DMS 273 treated with DMSO at 0.1 percent for 48 hours (cell line): Measurements from ENCODE around the gene SIGLEC11.
"Not testable (repeated sequence)": the region's sequence is repeated elsewhere in the genome, so short reads cannot be mapped to it uniquely, and the experiment has no call there.

Source experiments
- DNase-seq: peaks from one replicate; lab custom pipeline; 2025; lab: John Stamatoyannopoulos, UW

Gene SIGLEC11

DNA sequence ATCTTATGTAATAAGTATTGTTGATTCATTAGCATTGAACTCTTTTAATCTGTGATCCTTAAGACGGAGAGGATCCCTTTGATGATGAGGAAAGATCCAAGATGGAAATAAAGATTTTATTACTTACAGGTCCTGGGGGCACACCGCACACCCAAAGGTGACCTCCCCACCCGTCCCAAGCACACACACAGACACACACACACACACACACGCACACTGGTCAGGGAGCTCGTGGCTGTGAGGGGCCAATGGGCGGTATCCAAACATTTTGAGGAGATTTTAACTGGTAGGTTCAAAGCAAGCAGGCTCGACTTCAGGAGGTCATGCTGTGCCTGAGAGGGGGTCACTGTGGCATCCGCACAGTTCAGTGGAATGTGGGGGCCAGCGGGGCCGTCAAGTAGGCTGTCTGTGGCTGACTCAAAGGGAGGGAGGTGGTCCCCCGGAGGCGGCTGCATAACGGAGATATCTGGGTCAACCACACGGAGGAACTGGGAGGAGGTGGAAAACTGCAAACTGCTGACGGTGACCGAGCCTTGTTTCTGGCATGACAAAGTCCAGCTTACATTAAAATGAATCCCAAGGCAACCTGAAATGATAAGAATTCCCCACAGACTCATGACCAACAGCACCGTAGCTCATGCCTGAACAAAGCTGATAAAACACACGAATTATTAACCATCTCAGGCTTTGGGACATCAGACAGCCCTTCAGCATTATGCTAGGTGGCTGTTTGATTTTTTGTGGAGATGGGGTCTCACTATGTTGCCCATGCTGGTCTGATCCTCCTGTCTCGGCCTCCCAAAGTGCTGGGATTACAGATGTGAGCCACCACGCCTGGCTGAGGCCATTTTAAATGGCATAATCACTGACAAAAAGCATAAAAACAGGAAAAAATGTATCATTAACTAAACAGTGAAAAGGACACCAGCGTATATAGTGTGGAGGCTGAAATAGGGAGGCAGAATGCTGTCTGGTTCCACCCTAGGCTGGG, 20.9 kb upstream of the SIGLEC11 start:
- no peak for DNase-seq

DNA sequence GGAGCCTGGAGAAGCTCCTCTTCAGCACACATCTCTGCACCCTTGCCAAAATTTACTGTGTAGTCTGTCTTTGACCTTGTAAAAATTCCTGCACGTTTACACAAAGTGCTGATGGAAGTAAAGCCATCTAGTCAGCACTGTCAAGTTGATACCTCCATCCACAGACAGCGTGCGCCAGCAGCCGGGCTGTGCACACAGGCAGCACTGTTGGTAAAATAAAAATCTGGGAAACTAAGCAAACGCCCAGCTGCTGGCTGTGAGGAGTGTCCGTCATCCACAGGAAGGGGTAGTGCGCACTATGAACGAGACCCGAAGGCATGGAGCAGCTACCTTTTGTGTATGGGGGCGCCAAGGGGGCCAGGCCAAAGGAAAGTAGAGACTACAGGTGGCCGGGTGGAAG, 17.4 kb upstream of the SIGLEC11 start:
- no peak for DNase-seq

DNA sequence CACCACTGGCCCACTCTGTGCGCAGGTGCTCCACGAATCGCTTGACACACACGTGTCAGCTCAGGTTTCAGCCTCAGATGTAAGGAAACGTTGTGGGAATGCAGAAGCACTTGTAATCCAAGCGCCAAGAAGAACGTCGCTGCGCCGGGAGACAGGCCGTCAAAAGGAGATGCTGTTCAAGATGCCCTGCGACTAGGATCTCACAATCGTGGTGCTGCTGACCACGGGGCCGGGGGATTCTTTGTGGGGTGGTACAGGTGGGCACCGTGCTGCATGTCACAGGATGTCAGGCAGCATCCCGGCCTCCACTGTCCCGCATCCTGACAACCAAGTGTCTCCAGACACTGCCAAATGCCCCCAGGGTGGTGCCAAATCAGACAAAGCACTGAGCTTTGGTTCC, 16.9 kb upstream of the SIGLEC11 start:
- DNase-seq: no peak

DNA sequence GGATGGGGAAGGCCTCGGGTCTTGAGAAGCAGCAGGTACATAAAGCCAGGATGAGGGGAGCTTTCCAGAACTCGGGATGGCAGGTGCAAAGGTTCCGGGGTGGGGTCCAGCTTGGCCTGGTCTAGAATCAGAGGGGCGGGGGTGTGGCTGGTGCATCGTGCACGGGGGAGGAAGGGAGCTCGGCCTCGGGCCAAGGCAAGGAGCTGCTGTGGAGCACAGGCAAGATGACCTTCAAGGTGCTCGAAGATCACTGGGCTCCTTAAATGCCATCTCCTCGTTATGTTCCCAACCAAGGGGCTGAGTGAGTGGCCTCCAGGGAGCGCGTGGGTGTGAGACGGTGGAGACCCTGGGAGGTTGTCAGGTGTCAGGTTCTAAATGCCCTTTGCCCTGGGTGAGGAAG, 16.1 kb upstream of the SIGLEC11 start:
- no peak for DNase-seq

DNA sequence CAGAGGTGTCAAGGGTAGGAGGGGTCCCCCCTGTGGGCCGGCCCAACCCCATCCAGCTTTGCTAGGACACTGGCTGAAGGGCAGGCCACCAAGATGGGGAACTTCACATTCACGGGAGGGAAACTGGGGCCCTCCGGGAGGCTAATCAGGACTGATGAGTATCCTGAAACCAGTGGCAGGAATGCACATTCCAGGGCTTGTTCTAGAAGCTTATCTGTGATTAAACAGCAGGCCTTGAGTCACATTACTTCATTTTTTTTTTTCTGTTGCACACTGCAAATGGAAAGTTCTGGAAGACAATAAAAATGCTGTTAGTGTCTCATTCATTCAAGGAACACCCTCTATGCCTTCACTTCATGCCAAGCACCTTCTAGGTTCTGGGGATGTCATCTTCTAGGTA, 15.5 kb upstream of the SIGLEC11 start:
- DNase-seq: no peak

DNA sequence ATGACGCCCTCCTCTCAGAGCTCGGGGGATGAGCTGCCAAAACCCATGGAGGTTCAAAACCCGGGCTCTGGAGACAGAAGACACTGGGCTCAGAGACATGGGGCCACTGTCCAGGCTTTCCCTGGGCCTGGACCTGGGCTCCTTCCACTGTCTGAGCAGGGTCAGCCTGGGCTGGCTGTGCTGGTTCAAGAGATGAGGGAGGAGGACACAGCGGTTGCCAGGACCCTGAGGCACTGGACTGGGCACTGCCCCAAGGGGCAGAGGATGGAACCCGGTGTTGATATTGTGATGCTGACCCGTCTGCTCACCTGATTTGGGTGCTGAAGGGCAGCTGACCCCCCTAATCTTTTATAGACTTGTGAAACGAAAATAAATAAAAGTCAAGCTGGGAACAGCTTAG, 14.1 kb upstream of the SIGLEC11 start:
- no peak for DNase-seq

DNA sequence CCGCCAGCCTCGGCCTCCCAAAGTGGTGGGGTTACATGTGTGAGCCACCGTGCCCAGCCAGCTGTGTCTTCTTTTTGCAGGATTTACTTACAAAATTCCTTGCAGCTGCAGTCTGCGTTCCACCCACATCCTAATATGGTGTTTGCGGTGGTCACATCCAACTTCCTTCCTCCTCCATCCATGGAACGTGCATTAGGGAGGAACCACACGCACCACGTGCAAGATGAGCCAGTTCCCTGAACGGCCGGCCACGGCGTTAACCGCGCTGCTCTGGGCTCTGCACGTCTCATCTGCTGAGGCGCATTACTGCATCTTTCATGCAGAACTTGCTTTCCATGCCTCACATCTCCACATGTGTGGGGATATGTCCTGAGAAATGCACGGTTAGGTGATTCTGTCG, 13.0 kb upstream of the SIGLEC11 start:
- no peak for DNase-seq

DNA sequence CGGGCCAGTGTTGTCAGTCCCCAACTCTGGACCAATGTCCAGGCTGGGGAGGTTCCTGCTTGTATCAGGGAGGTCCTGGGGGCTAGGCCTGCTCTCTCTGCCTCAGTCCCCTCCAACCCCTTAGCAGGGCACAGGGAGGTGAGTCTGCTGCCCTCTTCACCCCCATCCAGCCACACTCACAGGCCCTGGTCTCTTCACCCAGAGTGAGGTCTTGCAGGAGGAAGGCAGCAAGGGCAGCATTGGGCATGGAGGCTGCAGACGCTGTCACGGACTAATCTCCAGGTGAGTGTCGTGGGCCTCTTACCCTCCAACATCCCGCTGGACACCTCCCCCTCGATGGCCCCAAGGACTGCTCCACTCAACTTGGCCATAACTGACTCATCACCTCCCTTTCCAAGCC, 11.9 kb upstream of the SIGLEC11 start:
- DNase-seq: no peak

DNA sequence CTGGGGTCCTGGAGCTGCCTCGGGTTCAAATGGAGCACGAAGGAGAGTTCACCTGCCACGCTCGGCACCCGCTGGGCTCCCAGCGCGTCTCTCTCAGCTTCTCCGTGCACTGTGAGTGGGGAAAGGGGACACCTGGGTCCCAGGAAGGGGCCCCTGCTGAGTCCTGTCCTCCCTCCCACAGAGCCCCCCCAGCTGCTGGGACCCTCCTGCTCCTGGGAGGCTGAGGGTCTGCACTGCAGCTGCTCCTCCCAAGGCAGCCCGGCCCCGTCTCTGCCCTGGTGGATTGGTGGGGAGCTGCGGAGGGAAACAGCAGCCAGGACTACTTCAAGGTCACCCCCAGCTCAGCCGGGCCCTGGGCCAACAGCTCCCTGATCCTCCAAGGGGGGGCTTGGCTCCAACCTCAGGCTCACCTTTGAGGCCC, 11.0 kb upstream of the SIGLEC11 start:
- no peak for DNase-seq

DNA sequence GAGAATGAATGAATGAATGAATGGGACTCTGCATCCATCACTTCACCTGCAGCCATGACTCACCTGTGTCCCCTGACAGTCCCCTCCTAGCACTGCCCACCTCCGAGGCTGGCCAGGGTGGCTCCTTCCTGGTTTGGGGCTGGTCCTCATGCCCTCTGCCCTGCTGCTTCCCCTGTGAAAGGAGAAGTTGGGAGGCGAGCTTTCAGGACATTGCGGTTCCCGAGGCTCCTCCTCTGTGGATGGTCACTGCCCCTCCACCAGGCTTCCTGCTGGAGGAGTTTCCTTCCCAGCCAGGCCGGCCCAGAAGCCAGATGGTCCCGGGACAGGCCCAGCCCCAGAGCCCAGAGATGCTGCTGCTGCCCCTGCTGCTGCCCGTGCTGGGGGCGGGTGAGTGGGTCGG, 8.4 kb upstream of the SIGLEC11 start:
- not testable (repeated sequence) for DNase-seq

DNA sequence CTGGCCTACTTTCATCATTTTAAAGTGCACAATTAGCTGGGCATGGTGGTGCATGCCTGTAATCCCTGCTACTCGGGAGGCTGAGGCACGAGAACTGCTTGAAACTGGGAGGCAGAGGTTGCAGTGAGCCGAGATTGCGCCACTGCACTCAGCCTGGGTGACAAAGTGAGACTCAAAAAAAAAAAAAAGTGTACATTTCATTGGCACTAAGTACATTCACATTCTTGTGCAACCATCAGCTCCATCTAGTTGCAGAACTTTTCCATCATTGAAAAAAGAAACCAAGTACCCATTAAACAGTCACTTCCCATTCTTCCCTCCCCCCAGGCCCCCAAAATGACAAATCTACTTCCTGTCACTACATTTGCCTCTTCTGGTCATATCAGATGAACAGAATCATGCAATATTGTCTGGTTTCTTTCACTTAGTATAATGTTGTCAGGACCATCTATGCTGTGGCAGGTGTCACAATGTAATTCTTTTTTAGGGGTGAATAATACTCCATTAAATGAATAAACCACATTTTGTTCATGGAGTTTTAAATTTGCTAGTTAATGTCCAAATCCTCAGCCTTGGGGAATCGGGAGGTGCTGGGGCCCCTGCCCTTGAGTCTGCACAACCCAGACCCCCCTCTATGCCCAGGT, 7.4 kb upstream of the SIGLEC11 start:
- DNase-seq: no peak

DNA sequence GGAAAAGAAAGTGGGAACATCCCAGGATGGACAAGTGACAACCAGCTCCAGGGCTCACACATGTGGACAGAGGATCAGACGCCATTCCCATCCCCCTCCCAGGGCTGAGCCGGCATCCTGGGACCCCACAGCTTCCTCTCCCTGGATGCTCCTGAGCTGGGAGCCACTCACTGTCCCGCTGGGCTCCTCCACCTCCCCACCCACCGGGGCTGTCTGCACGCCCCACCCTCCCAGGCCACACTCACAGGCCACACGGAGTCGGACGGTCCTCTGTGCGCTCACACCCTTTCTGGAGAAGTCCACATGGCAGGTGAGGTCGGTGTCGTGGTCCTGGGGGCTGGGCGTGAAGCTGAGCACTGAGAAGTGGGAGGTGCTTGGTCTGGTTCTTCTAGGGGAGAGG, 1.1 kb downstream of the SIGLEC11 start:
- not testable (repeated sequence) for DNase-seq

DNA sequence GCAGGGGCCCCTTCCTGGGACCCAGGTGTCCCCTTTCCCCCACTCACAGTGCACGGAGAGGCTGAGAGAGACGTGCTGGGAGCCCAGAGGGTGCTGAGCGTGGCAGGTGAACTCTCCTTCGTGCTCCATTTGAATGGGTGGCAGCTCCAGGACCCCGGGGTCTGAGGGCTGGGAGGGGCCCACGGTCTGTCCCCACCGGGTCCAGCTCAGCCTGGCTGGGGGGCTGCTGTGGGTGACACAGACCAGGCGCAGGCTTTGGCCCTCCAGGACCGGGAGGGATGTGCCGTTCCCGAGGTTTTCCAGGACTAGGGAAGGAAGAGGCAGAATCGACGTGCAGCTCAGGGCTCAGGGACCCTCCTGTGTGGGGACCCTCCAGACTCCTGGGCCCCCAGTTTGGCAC, 2.4 kb downstream of the SIGLEC11 start:
- DNase-seq: not testable (repeated sequence)

DNA sequence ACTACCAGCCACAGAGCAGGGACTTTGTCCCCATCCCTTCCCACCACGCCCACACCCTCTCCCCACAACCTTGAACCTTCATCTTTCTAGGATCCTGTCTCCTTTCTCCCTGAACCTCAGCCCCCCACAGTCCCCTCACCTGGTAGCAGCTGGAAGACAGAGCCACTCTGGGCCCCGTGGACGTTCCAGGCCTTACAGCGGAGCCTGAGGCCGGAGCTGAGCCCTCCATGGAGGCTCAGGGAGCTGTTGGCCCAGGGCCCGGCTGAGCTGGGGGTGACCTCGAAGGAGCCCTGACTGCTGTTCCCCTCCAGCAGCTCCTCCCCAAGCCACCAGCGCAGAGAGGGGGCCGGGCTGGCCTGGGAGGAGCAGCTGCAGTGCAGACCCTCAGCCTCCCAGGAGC, 2.8 kb downstream of the SIGLEC11 start:
- DNase-seq: not testable (repeated sequence)

DNA sequence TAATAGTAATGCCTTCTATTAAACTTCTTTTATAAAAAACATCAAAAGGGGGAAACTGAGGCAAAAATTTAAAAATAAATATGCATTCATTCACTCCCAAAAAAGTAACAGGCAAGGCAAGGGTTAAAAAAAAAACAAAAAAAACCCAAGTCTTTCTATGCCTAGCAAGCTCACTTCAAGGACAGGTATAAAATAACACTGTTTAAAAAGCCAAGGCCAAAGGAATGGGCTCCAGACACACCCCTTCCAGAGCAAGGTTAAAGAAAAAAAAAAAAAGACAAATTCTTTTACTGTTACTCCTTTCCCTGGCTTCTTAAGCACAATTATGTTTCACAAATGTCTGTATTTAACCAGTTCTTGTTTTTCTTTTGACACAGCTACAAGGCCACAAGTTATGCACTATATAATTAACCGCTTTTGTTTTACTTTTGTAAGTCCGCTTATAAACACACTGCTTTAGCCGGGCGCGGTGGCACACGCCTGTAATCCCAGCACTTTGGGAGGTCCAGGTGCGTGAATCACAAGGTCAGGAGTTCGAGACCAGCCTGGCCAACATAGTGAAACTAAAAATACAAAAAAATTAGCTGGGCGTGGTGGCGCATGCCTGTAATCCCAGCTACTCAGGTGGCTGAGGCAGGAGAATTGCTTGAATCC, 3.6 kb downstream of the SIGLEC11 start:
- DNase-seq: no peak

DNA sequence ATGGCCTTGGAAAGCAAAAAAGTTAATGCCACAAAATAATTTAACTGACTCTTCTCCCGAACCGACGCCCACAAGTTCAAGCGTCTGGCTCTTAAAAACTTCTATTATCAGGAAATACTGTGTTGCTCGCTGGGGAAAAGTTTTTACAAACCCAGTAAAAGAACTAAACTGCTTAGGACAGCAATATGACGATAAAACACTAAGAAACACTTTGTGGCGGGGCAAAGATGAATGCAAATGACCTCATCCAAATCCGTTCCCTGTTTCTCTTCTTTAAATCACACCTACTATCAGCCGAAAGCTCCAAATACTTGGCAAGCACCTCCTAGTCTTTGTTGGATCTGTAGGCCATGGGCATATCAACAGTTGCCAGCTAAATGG, 4.9 kb downstream of the SIGLEC11 start:
- no peak for DNase-seq

DNA sequence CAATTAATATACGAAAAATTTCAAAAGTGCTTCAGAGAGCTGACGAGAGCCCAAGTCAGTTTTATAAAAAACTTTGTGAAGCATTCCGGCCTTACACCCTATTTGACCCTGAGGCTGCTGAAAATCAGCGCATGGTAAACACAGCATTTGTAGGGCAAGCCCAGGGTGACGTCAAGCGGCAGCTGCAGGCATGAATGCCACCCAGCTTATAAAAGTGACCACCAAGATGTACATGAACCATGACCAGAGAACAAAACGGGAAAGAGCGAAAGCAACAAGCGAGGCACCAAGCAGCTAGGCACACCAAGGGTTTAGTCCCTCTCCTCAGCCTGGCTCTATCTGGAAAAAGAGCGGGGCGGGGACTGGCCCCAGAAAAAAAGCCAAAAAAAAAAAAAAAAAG, 6.0 kb downstream of the SIGLEC11 start:
- DNase-seq: no peak

DNA sequence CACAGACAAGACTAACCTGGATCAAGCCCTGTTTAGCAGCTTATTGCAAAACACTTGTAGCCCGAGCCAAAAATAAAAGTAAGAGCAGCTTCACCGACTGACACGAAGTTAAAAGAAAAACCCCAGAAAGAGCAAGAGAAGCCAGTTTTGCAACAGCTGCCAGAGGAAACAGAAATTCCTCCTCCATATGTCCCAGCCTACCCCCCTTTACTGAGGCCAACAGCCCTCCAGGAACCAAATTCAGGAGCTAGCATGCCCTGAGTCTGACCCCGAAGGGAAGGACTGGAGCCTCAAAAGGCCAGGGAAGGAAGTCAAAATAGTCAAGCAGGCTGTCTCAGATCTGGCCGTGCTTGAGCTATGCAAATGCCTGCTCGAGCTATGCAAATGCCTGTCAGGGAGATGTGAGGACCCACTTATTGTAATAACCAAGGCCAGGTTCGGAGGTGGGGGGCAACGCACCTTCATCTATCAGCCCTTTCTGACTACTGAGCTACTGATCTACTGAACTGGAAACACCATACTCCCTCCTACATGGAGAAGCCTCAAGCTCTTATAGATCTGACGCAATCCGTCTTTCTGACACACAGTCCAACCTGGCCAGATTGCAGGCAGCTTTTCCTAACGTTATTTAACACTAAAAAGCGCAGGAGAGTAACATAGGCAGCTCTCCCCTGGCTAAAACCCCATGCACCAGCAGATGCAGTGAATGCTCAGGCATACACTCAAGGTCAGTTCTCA, 6.7 kb downstream of the SIGLEC11 start:
- DNase-seq: no peak

DNA sequence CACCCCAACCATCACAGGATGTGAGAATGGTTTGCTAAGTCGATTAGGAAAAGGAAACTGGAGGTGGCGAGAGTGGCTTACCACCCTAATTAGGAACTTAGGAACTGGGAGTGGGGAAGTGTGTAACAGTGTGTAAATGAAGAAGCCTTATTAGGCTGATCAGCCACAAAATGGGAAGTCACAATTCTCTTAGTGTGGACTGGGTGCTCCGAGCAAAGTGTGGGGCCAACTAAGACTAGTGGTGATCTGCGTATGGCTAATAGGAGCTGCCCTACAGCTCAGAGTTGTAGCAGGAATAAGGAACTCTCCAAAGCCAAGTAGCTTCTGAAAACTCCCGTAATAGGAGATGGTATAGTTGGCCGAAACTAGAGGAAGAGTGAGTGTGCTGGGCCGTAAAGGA, 7.6 kb downstream of the SIGLEC11 start:
- no peak for DNase-seq

DNA sequence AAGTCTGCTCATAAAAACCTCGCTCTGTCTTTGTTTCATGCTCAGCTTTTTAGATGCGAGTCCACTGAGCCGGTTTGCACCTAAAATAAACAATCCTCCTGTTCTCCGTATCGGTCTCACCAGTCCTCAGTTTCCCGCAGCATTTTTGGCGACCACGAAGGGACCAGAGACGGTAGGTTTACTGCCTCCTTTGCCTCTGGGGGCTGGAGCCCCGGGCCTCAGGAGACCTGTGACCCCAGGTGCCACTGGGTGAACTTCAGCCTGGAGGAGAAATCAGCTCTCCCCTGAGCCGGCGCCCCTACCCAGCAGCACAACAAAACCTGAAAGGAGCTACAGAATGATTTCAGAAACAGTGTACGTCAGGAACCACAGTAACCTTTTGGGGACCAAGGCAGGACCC, 8.1 kb downstream of the SIGLEC11 start:
- DNase-seq: no peak

DNA sequence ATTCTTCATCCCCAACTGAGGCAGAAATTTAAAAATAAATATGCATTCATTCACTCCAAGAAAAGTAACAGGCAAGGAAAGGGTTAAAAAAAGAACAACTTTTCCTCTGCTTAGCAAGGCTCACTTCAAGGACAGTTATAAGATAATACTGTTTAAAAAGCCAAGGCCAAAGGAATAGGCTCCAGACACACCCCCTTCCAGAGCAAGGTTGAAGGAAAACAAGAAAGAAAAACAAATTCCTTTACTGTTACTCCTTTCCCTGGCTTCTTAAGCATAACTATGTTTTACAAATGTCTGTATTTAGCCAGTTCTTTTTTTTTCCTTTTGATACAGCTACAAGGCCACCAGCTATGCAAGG, 8.5 kb downstream of the SIGLEC11 start:
- no peak for DNase-seq

DNA sequence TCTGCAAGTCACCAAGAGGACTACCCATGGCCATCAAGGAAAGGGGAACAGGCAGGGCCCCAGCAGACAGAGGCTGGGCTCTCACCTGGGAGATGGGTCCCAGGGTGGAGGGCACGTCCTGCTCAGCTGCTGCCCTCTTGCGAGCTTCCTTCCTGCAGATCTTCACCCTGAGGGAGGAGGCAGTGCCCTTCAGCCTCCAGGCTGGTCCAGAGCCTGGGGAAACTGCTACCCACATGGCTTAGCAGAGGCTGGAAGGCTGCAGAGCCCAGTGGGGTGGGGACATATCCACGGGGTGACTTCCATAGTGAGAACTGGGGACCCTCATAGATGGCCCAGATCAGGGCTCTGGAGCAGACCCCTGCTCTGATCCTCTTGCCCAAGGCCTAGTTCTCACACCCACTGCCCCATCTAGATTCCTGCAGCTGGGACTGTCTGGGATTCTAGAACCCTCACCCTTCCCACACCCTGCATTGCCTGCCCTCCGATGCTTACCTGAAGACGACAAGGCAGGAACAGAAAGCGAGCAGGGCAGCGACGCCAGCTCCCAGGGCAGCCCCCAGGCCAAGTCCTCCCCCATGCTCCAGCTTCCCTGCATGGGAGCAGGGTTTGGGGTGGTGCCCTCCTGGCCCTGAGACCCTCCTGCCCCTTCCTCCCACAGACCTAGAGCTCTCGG, 9.0 kb downstream of the SIGLEC11 start:
- no peak for DNase-seq
